GM04504 (cell line): Measurements from ENCODE around the gene ORC1.
"Not testable (repeated sequence)": the region's sequence is repeated elsewhere in the genome, so short reads cannot be mapped to it uniquely, and the experiment has no call there.

ENCODE experiments used
- DNase-seq: peaks from one replicate; pipeline ENCODE4 v3.0.0-alpha.2; 2012; ENCODE audit warnings: low read depth

ORC1 gene

DNA sequence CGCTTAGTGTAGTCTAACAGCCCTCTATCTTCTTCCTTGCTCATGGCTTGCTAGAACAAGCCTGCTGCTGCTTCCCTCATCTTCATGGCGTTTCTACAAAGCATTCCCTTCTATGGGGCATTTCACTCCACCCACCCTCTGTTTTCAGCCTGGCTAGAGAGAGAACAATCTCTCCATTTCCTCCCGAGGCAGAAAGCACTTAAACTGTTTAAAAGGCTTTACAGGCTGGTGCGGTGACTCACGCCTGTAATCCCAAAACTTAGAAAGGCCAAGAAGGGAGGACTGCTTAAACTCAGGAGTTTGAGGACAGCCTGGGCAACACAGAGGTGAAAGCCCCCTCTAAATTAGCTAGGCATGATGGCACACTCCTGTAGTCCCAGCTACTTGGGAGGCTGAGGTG lies 17.8 kb downstream of the ORC1 start:
- DNase-seq = no peak

DNA sequence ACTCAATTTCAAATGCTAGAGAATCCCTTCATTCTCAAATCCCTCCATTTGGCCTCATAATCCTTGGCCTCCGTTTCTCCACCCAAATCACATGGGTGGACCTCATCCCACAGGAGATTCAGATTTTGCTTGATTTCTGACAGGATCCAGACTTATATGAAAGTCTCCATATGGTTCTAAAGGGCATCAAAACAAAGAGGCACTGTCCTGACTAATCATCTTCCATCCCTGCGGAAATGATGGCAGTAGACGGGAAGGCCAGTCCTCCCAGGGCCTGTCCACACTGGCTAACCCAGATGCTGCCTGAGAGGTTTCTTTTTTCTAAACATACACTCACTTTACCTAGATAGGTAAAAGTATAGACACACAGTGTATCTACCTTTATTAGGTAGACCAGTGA lies 18.8 kb downstream of the ORC1 start:
- no peak for DNase-seq

DNA sequence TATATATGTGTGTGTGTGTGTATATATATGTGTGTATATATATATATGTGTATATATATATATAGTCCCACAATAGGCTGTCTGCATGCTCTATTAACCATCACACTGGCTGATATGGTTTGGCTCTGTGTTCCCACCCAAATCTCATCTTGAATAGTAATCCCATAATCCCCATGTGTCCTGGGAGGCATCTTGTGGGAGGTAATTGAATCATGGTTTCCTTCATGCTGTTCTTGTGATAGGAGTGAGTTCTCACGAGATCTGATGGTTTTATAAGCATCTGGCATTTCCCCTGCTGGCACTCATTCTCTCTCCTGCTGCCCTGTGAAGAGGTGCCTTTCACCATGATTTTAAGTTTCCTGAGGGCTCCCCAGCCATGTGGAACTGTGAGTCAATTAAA lies 34.4 kb downstream of the ORC1 start:
- not testable (repeated sequence) for DNase-seq

DNA sequence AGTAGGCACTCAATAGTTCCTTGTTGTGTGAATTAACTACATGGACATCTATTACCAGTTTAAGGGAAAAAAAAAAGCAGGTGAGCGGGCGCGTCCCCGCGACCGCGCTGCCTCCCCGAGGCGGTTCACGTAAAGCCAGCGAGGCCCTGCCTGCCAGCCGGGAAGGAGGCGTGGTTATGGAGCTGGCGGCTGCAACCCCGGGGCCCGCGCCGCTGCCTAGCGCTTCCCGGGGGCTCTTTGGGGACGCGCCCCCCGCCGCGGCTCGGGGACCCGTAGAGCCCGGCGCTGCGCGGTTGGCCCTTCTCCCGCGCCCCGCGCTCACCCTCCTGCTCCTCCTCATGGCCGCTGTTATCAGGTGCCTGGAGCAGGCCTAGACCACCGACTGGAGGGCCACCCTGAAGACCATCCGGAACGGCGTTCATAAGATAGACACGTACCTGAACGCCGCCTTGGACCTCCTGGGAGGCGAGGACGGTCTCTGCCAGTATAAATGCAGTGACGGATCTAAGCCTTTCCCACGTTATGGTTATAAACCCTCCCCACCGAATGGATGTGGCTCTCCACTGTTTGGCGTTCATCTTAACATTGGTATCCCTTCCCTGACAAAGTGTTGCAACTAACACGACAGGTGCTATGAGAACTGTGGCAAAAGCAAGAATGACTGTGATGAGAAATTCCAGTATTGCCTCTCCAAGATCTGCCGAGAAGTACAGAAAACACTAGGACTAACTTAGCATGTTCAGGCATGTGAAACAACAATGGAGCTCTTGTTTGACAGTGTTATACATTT lies 35.6 kb downstream of the ORC1 start:
- no peak for DNase-seq

DNA sequence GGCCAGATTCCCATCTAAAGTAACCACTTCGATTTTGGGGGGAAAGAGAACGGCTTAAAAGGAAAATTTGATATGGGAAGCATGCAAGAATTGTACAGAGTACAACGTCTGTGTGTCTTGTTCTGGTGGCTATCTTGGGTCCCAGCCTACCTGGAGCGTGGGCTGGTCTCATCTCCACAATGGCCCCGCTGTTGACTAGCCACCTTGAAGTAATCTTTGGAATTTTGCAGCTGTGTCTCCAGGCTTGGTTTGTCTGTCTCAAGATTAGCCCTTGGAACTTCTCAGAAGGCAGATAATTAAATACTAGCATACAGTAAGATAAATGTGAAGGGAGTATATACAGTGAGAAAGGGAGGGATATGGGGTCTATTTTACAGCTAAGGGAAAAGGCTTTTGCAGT lies 37.0 kb downstream of the ORC1 start:
- DNase-seq = no peak

DNA sequence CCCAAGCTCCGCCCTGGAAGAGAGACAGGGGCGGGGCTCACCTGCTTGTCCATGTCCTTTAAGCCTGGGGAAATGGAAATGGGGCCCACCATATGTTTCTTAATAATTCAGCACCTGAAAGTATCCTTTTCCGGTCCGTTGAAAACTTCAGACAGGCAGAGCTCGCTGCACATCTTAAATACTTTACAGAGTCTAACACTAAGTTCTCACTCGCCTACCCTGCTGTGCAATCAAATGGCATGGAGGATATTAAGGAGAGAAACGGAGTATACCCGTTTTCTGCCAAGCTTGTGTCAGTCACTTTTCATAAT lies 37.8 kb downstream of the ORC1 start:
- DNase-seq = no peak

DNA sequence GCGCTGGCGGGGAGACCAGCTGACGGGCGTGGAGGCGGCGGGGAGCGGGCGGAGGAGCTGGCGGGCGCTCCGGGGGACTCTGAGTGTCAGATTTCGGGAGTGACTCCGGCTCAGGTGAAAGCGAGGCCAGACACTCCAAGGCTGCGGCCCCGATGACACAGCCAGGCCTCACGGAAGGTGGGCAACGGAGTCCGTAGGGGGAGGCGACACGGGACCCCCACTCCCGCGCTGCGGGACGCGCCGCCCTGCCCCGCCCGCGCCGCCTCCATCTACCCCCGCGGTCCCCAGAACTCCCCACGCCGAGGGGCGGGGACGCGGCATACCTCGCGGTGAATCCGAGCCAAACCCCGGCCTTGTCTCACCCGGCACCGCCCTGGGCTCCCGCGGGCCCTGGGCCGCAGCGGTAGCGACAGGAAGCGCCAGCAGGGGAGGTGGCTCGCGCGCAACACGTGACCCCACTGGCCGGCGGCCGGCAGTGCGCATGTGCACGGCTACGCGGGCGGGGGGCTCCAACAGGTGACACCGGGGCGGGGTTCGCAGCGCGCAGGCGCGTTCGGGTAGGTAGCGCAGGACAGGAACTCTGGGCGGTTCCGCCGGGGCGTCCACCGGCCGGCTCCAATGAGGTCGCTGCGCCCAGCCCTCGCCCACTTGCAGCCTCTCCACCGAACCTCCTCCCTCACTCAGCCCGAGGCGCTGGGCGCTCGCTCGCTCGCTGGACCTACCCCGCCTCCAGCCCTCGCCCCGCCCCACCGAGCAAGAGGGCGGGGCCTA lies 38.3 kb downstream of the ORC1 start, which contains the start of gene CC2D1B:
Gene CC2D1B (minus strand): TSS at position 460 of the 771 bp plus-strand sequence. CDS start 1,585 bp downstream, outside the sequence.
- peak; percentile 91 for DNase-seq

DNA sequence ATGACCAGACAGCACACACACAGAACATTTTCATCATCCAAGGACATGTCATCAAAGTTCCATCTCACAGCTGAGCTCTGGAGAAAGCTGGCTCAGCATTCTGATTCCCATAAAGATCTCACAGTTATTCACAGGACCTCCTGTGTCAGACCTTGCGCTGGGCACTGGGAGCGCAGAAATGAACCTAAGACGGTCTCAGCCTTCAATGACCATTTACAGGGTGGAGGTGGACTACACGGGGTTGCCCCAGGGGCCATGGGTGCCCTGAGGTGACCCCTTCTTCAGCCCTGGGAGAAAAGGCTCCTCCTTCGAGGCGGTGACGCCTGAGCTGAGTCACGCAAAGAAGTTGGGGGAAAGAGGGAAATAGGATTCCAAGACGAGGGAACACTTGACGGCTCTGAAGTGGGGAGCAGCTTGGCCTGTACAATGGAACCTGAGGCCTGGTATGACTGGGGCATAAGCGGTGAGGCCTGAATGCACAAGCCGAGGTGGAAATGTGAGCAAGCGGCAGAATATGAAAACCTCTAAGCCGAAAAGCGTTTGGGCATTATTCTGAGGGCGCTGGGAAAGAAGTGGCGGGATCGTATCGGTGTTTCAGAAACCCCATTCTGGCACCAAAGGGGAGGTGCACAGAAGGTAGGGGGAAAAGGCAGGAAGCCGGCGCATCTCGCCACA lies 39.0 kb downstream of the ORC1 start:
- peak; percentile 50 for DNase-seq

DNA sequence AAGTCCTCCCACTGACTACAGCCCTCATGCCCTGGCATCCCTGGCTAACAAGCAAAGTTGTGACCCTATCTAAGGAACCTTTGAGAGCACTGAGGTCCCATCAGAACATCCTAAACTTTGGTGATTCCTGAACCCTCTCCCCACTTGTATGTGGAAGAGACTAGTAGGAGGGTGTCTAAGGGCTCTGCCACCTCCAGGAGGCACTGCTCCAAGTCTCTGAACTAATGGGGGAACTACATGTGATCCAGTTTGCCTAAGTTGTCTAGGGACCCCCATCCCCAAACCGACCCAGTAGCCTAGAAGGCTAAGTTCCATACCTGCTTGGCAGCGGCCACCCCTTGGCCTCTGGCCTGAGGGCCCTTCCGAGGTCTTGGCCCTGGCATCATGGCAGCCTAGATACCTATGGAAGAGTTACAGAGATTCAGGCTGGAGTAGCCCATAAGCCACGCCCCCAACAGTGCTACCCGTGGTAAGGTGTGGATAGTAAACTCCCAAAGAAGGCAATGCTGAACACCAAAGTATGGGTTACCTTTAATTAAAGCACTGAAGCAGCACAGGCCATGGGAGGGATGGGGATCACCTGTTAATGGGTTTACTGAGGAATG lies 39.9 kb downstream of the ORC1 start:
- no peak for DNase-seq

DNA sequence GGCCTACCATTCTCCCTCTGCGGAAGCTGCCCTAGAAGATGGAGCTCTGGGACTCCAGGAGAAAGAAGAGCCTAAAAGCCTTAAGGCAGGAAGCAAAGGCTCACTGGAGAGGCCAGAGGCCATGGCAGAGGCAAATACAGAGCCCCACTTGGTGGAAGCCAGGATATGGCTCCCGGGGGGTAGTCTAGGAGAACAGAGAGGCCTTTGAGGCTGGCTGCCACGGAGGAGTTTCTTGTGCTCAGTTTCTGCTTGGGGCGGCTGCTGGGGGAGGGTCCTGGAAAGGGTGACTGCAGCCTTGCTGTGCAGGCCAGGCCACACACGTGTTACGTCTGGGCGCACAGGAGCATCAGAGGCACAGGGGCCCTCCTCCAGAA lies 43.6 kb downstream of the ORC1 start:
- DNase-seq = no peak

DNA sequence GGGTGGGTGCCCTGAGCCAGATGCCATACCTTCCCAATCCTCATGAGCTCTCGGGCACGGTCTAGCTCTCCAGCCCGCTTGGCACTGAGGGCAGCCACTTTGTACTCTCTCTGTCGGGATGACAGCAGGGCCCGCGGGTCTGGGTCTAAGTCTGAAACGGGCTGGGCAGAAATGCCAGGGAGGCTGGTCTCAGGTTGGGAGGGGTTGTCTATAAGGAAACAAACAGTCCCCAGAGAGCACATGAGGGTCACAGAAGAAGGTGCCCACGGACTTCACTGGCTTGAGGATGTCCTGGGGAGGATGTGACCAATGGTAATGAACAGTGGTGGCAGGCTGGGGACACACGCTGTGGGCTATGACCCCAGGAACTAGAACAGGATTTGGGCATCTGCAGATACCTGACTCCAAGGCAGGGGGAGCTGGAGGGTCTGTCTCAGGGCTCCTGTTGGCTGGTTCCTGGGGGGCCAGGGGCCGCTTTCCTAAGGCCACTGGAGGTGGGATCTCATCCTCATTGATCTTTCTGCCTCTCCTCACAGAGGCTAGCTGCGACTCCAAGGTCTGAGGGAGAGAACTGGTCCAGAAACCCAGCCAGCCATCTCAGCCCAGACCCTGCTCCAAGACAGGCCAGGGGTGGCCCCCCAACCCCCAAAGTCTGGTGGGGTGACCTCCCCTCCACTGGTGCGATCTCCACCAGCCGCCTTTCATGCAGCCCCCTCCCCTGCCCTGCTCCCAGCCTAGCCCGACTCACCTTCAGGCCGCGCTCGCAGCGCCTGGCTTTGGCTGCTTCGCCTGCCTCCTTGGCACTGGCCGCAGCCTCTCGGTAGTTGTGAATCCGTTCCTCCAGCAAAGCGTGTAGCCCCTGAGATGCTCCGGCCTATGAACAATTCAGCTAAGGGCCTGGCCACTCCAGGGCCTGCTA lies 44.3 kb downstream of the ORC1 start:
- no peak for DNase-seq

DNA sequence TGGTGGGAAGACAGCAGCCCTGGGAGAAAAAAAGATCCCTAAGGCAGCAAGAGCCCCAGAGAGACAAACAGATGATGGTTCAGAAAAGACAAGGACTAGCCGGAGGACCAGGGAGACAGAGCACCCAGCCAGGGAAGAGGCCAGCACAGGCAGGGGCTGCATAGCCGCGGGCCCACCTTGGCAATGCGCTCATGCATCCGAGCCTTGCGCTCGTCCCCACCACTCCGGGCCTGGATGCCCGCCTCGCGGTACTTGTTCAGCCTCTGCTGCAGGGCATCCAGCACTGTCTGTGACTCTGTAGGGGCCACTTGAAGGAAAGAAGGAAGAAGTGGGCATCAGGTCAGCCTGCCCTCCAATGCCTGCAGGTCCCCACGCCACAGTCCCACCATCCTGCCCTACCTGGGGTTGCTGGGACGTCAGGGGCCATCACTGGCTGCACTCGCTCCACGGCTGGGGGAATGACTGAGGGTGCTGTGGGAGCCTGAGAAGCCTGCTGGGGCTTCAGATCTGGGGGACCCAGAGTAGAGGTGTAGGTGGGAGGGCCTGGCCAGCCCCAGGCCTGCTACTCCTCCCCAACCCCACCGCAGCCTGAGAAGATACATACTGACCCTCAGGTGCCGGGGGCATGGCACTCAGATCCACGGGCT lies 45.2 kb downstream of the ORC1 start:
- DNase-seq = no peak

DNA sequence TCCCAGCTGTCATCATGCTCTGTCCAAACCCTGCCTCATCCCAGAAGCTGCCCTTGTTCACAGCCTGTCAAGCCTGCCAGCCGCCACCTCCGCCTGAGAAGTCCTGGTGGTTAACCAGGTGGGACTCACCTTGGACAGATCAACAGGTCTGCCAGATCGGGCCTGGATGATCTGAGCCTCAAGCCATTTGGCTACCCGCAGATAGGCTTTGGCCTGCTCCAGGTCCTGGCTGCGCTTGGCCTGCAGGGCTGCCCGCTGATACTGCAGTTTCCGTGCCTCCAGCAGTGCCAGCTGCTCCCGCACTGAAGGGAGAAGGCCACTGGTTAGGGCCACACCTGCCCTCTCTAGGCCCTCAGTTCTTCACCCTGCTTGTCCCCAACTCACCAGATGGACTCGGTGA lies 46.8 kb downstream of the ORC1 start:
- DNase-seq = no peak

DNA sequence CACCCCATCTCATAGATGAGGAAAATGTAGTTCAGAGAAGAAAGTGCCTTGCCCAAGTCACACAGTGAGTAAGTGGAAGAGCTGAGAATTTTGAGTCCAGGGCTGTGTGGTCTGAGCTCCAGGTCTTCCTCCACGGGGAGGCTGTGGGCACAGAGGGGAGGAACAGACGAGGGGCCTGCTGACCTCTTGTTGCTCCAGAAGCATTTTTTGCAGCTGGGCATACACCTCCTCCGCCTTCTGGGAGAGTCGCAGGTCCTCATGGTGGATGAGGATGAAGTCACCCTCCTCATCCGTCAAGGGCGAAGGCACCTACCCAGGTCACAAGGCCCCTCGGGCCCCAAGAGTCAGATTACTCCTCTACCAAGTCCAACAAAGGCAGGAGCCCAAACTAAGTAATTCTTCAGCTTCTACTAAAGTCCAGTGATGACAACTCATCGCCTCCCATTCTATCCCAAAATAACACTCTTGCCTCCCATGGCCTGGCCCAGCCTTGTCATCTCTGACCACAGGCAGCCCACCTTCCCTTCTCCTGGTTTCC lies 47.3 kb downstream of the ORC1 start:
- DNase-seq = no peak

DNA sequence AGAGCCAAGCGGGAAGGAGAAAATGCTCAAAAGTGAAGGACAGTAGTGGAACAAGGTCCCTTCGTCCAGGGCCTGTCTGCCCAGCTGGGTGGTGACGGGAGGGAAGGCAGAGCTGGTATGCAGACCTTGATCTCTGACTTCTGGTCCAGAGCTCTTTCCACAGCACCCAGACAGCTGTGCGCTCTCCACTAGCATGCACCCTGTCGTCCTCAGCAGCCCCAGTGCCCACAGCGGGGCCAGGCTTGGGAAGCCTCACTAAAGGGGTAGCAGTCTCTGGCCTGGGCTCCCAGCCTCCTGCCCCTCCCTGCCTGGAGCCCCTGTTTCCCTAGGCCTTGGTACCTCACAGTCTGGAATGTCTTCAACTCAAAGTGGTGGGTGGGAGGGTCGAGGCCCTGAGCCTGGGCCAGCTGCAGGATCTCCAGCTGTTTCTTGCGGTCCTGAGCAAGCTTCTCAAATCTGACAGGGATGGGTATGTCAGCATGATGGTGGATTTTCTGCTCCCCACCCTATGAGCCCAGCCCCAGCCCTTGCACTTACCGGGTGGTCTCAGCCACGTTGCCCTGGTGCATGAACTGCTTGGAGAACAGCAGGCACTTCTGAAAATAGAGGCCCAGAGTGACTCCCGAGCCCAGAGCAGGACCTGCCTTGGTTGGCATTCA lies 48.2 kb downstream of the ORC1 start:
- no peak for DNase-seq

DNA sequence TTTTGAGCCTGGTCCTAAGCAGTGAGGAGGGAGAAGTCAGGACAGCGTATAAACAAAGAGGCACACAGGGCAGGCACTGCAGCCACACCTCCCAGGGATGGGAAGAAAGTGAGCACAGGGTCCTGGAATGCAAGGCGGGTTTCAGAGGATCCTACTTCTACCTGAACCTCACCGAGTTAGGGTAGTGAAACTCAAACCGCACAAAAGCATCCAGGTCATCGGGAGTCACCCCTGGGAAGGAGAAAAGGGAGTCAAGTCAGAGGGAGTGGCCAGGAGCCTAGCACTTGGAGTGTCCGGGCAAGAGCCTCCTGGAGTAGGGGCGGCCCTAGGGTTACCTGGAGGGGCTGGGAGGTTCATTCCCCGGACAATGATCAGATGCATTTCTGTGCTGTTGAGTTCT lies 48.8 kb downstream of the ORC1 start:
- DNase-seq = no peak

DNA sequence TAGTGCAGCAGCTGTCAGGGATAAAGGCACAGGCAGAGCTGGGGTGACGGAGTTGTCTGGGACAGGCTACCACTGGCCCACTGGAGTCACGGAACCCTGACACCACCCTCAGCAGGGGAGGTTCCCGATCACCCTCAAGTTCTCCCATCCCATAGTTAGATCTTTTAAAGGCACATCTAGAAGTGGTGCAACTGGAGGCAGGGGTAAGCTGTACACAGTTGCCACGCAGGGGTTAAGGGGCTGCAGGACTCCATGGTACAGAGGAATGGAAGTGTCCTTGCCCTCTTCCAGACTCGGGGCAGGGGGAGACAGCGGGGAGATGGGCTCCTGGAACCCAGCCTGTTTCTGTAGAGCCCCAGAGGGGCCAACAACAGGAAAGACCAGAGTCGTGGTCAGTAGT lies 51.5 kb downstream of the ORC1 start:
- DNase-seq = no peak

DNA sequence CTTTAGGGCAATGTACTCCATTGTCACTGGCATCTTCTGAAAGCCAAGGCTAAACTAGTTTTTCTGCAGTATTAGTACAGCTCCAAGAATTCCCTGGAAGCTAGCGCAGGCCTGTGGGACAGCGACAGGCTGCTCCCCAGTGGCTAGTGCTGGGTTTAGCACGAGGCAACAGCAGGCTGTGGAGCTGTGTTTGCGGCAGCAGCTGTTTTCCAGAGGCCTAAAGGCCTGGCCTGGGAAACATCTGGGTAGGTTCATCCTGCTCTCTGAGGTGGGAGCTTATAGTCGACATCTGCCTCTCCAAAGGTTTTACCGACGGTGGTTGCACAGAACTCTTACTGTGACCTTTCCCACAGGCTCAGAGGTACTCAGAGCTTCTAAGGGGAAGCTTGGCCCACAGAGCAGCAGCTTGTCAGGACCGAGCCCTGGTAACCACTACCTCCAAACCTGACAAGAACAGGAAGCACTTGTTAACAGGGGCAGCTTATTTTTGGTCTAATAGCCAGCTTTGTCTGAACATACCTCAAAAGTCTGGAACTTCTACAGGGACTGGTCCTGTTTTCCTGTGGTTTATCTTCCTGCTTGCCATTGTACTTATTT lies 55.4 kb downstream of the ORC1 start:
- DNase-seq = peak; percentile 15

DNA sequence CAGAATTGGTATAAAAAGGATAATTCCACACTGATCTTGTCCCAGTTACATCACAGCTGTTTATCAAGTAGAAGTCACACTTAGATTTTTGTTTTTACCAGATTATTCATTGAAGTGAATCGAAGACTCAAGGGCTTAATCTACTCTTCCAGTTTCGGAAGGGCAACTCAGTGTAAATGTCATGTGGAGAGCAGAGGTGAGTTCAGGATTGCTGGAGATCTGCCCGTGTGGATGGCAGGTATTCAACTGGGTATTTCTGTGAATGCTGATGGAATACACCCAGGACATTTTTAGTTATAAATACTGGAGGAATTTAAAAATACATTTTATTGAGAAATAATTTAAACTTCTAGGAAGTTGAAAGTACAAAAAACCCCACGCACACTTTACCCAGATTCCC lies 57.6 kb downstream of the ORC1 start:
- DNase-seq = no peak

DNA sequence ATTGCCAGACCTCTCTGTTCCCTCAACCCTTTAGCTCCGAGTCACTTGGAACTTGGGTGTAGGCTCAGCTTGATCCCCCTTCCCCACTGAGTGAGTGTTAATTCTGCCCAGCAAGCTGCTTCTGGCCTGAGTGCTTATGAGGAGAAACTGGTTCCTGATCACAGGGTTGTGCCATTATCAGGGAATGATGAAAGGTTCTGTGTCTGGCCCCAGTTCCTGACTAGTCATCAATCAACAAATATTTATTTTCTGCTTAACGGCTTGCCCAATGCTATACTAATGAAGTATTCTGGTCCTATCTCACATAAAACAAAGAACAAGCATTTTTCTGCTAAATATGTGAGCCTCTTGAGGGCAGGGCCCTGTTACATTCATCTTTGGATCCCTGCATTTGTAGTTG lies 59.0 kb downstream of the ORC1 start:
- no peak for DNase-seq
